DOHH2 (cell line): ENCODE data around the gene CCDC88B.

Experiments used
- H3F3A ChIP-seq: fragments of 200-600 bp; sonication (generic), shearing (Covaris generic); 2 replicates; pipeline ENCODE4 v1.6.0; 2016; ENCODE audit warnings: antibody characterized with exemption, mild to moderate bottlenecking; ENCODE audit not compliant: control insufficient read depth, insufficient read depth
- H3K27ac ChIP-seq: fragments of 200-600 bp; sonication (generic); 2 replicates; pipeline ENCODE4 v1.5.1; 2014; ENCODE audit warnings: low read depth, mild to moderate bottlenecking, low read length, moderate library complexity
- H3K27me3 ChIP-seq: fragments of 200-600 bp; sonication (generic); 2 replicates; pipeline ENCODE4 v1.6.1; 2014; ENCODE audit warnings: mild to moderate bottlenecking, low read length, mixed read lengths; ENCODE audit not compliant: control insufficient read depth
- H3K36me3 ChIP-seq: fragments of 200-600 bp; sonication (generic); 2 replicates; pipeline ENCODE4 v1.6.1; 2014; ENCODE audit warnings: mild to moderate bottlenecking, low read length, moderate library complexity, mixed read lengths; ENCODE audit not compliant: control insufficient read depth
- H3K4me1 ChIP-seq: fragments of 200-600 bp; sonication (generic); 2 replicates; pipeline ENCODE4 v1.6.1; 2014; ENCODE audit warnings: mild to moderate bottlenecking, low read length, mixed read lengths; ENCODE audit not compliant: control insufficient read depth
- H3K4me2 ChIP-seq: fragments of 200-600 bp; sonication (generic); 2 replicates; pipeline ENCODE4 v1.6.0; 2014; ENCODE audit warnings: mild to moderate bottlenecking, low read length, moderate library complexity
- H3K4me3 ChIP-seq: fragments of 200-600 bp; sonication (generic); 2 replicates; pipeline ENCODE4 v1.5.1; 2014; ENCODE audit warnings: mild to moderate bottlenecking, low read length, mixed read lengths
- H3K79me2 ChIP-seq: fragments of 200-600 bp; sonication (generic); 2 replicates; pipeline ENCODE4 v1.6.1; 2014; ENCODE audit warnings: mild to moderate bottlenecking, low read length, mixed read lengths; ENCODE audit not compliant: control insufficient read depth
- H3K9me2 ChIP-seq: fragments of 200-600 bp; sonication (generic); replicated peaks from 2 replicates; pipeline ENCODE4 v1.6.1; 2014; ENCODE audit warnings: mild to moderate bottlenecking, low read length, mixed read lengths; ENCODE audit not compliant: control insufficient read depth
- H3K9me3 ChIP-seq: fragments of 200-600 bp; sonication (generic); 2 replicates; pipeline ENCODE4 v1.6.1; 2014; ENCODE audit warnings: antibody characterized with exemption, low read length, mixed read lengths; ENCODE audit not compliant: control insufficient read depth, insufficient read depth
- H4K20me1 ChIP-seq: fragments of 200-600 bp; sonication (generic); 2 replicates; pipeline ENCODE4 v1.6.0; 2014; ENCODE audit warnings: low read depth, mild to moderate bottlenecking, antibody characterized with exemption, low read length, moderate library complexity; ENCODE audit not compliant: control insufficient read depth, insufficient read depth
- EZH2phosphoT487 ChIP-seq: fragments of 200-600 bp; sonication (generic); IDR thresholded peaks from 2 replicates; pipeline ENCODE4 v1.6.1; 2017; ENCODE audit warnings: borderline replicate concordance, mild to moderate bottlenecking, antibody characterized with exemption, low read length, moderate library complexity, mixed read lengths
- TF ChIP-seq, protein P1 (sequence below): fragments of 200-600 bp; sonication (generic); IDR thresholded peaks from one replicate; pipeline ENCODE4 v1.5.1; 2014; ENCODE audit warnings: antibody characterized with exemption, mild to moderate bottlenecking, low read depth, low read length; ENCODE audit not compliant: poor library complexity, severe bottlenecking

CCDC88B gene

DNA sequence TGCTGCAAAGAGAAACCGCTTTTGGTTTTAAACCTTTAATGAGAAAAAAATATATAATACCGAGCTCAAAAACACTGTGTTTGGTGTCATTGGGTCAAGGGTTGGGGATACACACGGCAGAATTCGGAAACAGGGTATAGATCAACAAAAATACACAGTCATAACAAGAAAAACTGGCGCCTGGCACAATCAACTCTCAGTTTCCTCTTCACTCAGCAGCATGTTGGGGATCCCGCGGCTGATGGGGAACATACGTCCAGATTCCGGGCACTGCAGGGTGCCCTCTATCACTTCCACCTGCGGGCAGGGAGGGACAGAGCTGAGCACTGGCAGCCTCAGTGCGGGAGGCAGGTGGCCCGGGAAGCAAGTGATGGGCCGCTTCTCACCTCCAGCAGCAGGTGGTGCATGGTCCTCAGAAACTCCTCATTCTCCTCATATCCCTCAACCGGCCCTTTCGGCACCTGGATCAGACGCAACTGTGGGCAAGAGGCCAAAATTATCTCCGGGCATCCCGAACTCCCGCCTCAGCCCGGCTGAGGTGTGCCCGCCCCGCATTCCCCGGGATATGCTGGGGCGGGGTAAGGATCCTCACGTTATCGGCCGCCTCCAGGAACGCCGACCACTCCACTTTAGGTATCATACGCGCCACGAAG is 23.2 kb upstream of the CCDC88B start:
- Histone ChIP-seq H3K27me3 (no peaks in the 10 kb centered on the region), H3K4me3 (peak overlapping the region; percentile 91), H3K4me1 (peaks cover 28% of the 10 kb centered on the region), H3F3A (peaks cover 19% of the 10 kb centered on the region), H3K36me3 (peaks cover 64% of the 10 kb centered on the region), H3K9me2 (no peaks in the 10 kb centered on the region), H3K27ac (peak overlapping the region; percentile 93), H3K79me2 (peaks cover 49% of the 10 kb centered on the region), H3K4me2 (peak overlapping the region; percentile 79), H4K20me1 (no peaks in the 10 kb centered on the region), H3K9me3 (no peaks in the 10 kb centered on the region)
- TF ChIP-seq, protein P1, sequence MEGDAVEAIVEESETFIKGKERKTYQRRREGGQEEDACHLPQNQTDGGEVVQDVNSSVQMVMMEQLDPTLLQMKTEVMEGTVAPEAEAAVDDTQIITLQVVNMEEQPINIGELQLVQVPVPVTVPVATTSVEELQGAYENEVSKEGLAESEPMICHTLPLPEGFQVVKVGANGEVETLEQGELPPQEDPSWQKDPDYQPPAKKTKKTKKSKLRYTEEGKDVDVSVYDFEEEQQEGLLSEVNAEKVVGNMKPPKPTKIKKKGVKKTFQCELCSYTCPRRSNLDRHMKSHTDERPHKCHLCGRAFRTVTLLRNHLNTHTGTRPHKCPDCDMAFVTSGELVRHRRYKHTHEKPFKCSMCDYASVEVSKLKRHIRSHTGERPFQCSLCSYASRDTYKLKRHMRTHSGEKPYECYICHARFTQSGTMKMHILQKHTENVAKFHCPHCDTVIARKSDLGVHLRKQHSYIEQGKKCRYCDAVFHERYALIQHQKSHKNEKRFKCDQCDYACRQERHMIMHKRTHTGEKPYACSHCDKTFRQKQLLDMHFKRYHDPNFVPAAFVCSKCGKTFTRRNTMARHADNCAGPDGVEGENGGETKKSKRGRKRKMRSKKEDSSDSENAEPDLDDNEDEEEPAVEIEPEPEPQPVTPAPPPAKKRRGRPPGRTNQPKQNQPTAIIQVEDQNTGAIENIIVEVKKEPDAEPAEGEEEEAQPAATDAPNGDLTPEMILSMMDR: peak; percentile 38
- TF ChIP-seq EZH2phosphoT487: no peak

DNA sequence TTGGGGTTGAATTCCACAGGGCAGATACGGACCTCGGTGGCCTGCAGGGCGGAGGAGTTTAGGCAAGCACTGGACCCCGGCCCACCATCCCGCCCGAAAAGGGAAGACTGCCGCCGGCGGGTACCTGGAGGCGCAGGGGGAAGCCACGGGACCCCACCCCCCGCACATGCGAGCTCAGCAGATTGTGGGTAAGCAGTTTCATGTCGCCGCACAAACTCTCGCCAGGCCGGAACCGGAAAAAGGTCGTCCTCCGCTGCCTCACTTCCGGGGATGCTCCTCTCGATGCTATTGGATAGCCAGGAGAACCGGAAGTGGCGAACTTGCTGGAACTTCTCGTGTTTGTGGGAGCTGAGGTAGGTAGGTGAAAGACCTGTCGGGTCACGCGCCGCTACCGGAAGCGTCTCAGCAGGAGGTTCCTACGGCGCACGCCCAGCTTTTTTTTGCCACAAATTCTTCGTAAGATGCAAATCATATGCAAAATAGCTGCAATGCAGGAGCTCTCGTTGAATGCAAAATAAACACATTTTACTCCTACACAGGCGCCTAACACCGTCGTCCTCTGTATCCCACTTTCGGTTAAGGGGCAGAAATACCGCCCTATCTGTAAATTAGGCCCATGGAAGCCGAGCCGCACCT is 22.6 kb upstream of the CCDC88B start, which contains the start of gene TRMT112:
Gene TRMT112 (minus strand): TSS at position 235 of the 636 bp plus-strand sequence. CDS start 33 bp downstream, at position 202.
- Histone ChIP-seq H4K20me1 (no peaks in the 10 kb centered on the region), H3K9me2 (no peaks in the 10 kb centered on the region), H3K27ac (peak within 1 kb of the TSS; percentile 93), H3K36me3 (peaks cover 67% of the 10 kb centered on the region), H3K79me2 (peaks cover 48% of the 10 kb centered on the region), H3K27me3 (no peaks in the 10 kb centered on the region), H3K4me1 (peaks cover 28% of the 10 kb centered on the region), H3K4me3 (peak within 1 kb of the TSS; percentile 91), H3K9me3 (no peaks in the 10 kb centered on the region), H3F3A (peaks cover 19% of the 10 kb centered on the region), H3K4me2 (peak within 1 kb of the TSS; percentile 79)
- TF ChIP-seq, protein P1: no peak
- TF ChIP-seq EZH2phosphoT487: no peak

DNA sequence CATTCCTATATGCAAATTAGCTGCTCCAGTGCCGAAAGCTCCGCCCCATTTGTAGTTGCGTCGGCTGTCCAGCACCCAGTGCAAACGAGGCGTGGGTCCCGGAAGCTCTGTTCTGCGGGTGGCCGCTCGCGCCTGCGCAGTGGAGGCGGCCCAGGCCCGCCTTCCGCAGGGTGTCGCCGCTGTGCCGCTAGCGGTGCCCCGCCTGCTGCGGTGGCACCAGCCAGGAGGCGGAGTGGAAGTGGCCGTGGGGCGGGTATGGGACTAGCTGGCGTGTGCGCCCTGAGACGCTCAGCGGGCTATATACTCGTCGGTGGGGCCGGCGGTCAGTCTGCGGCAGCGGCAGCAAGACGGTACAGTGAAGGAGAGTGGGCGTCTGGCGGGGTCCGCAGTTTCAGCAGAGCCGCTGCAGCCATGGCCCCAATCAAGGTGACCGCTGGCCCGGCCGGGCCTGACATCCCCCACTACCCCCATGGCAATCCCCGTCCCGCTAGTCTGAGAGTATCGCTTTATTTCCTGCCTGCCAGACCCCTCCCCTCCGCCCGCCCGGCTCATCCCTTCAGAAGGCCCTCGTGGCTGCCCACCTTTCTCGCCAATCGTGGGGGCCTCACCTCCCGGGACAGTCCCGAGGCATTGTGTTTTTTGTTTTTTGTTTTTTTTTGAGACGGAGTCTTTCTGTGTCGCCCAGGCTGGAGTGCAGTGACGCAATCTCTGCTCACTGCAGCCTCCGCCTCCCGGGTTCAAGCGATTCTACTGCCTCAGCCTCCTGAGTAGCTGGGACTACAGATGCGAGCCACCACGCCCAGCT is 21.8 kb upstream of the CCDC88B start, which contains the start of gene PRDX5:
Gene PRDX5 (plus strand): TSS at position 161 of the 805 bp plus-strand sequence. CDS start 95 bp downstream, at position 256.
- peak within 1 kb of the TSS; percentile 93 for H3K27ac ChIP-seq
- peaks cover 16% of the 10 kb centered on the region for H3F3A ChIP-seq
- H3K4me1 ChIP-seq: peaks cover 28% of the 10 kb centered on the region
- peak within 1 kb of the TSS; percentile 91 for H3K4me3 ChIP-seq
- H3K27me3 ChIP-seq: no peaks in the 10 kb centered on the region
- H3K36me3 ChIP-seq: peaks cover 66% of the 10 kb centered on the region
- H3K4me2 ChIP-seq: peak within 1 kb of the TSS; percentile 79
- H3K79me2 ChIP-seq: peaks cover 41% of the 10 kb centered on the region
- no peaks in the 10 kb centered on the region for H3K9me3 ChIP-seq
- no peaks in the 10 kb centered on the region for H3K9me2 ChIP-seq
- TF ChIP-seq EZH2phosphoT487: no peak
- TF ChIP-seq, protein P1: peak; percentile 51
- H4K20me1 ChIP-seq: no peaks in the 10 kb centered on the region
